GM19351 (cell line): ENCODE data around the gene MAP2K6.

Source experiments
- ATAC-seq: cut with Tn5 transposase; IDR thresholded peaks from one replicate; pipeline ENCODE4 v1.9.1; 2021; ENCODE audit warnings: mild to moderate bottlenecking, moderate library complexity; ENCODE audit not compliant: unreplicated experiment

The MAP2K6 gene

DNA sequence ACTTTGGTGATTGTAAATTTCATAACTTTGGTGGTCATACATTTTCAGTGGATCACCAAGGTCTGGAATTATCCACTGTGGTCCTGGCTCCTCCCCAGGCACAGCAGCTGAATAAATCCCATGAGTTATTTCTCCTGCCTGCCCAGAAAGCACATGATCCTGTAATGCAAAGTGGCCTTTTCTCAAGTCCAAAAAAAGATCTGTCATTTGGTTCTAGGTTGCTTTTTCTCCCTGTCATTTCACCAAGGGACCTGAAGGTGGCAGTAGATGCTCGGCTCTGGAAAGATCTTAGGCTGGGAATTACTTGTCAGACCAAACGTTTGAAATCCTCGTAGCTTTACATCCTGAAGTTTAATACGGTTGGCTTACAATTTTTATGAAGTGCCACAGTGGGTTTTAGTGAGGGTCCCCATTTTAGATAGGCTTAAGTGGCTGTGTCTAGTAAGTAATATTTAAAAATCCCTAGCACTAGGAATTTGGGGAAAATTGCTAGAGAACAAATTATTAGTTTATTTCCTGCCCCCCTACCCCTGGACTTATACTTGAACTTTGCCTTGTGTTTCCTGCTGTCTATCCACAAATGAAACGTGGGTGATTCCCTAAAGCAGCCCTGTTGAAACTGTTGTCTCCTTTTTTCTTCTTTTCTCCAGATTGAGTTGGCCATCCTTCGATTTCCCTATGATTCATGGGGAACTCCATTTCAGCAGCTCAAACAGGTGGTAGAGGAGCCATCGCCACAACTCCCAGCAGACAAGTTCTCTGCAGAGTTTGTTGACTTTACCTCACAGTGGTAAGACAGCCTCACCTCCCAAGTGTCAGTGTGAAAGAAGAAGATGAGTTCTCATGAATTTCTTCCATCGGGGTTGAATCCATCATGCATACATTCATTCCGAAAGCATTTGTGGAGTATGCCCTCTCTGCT is 111.7 kb downstream of the MAP2K6 start:
- peak; percentile 40 for ATAC-seq

DNA sequence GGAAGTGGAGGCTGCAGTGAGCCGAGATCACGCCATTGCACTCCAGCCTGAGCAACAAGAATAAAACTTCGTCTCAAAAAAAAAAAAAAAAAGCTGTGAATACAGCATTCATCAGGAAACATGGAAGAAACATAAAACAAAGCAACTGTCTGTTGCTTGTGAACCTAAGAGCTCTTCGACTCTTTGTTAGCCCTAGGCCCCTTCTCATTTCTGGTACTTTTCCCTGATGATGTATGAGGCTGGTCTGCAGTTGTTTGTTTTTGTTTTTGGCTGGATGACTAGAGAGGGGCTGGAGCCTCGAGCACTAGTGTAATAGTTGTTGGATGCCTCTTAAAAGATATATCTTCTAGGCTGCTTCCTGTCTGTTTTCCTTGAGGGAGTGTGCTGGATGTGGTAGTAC is 113.5 kb downstream of the MAP2K6 start:
- no peak for ATAC-seq

DNA sequence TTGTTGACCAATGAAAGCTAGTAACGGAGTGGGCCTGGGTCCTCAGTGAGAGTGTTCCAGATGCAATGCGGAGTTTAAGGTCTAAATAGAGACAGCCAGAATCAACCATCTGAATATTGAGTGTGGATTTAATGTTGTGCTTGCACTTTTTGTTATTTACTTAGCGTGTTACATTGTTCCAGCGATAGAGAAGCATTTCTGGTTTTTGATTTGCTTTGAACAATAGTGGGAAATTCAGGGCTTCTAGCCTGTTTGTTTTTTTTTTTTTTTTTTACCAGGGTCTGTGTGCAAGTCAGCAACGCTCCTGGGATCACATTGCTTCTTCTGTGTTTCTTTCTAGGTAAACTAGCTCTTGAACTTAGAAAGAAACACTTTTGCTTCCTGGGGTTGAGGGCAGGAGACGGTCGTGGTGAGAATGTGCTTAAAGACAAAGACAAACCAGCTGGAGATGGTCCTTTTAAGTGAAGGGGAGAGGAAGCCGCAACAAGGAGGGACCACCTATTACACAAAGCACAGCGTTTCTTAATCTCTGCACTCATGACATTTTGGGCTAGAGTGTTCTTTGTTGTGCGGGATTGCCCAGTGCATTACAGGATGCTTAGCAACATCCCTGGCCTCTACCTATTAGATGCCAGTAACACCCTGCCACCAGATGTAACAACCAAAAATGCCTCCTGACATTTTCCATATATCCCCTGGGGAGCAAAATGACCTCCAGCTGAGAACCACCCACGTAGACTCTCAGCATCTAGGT is 119.2 kb downstream of the MAP2K6 start:
- no peak for ATAC-seq

DNA sequence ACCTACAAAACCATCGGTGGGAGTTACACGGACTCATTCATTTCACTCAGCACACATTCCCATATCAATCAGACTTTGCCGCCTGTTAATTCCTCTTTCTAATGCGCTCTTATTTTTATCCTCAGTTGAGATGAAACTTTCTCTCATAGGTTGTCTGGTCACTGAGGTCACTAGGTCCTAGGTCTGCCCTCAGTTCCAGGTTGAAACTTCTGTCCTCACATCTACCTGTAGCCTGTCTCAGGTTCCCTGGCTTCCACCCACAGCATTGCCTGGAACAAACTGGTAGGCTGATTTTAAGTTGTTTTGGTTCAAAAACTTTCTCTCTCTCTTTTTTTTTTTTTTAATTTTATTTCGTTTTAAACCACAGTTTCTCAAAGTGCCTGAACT is 119.7 kb downstream of the MAP2K6 start:
- no peak for ATAC-seq

DNA sequence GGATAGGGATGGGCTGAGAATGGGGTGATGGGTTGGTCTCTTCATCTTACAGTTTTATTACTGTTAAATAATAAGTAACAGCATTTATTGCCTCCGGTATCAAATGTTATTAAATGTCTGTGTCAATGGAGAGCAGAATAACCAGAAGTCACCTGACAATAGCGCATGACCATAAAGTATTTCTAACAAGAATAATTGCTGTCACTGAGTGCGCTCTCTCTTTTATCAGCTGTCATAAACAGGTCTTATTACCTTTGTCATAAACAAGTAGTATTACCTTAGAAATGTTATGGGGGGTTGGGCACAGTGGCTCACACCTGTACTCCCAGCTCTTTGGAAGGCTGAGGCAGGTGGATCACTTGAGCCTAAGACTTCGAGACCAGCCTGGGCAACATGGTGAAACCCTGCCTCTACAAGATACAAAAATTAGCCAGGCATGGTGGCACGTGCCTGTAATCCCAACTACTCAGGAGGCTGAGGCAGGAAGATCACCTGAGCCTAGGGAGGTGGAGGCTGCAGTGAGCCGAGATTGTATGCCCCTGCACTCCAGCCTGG is 120.6 kb downstream of the MAP2K6 start:
- ATAC-seq = no peak

DNA sequence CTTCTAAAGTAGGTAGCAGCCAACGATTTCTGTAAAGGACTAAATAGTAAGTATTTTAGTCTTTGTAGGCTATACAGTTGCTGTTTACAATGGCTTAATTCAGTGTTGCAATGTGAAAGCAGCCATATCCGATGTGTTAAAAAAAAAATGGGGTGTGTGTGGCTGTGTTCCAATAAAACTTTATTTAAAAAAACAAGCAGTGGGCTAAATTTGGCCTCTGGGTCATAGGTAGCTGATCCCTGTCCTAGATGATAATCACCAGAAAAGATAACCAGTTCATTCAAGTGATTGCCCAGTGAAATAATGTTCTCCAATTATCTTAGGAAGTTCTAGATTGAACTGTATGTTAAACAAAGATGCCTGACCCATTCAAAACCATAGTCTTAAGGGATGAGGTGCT is 124.3 kb downstream of the MAP2K6 start:
- ATAC-seq = no peak

DNA sequence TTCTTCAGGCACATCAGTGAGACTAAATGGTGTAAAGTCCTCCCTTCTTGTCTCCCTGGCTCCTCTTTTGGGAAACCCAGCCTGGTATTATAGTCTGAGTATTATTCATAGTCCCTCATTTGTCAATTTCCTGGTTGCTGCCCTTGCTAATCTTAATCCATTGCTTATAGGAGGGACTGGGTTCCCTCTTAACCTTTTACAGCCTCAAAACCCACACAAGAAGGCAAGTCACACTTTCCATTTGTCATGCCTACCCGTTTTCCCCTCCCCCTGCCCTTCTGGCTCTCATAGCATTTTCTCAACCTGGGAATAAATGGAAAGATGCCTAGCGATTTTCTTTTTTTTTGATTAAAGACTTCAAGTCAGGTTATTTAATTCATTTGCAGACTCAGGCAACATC is 124.8 kb downstream of the MAP2K6 start:
- no peak for ATAC-seq

DNA sequence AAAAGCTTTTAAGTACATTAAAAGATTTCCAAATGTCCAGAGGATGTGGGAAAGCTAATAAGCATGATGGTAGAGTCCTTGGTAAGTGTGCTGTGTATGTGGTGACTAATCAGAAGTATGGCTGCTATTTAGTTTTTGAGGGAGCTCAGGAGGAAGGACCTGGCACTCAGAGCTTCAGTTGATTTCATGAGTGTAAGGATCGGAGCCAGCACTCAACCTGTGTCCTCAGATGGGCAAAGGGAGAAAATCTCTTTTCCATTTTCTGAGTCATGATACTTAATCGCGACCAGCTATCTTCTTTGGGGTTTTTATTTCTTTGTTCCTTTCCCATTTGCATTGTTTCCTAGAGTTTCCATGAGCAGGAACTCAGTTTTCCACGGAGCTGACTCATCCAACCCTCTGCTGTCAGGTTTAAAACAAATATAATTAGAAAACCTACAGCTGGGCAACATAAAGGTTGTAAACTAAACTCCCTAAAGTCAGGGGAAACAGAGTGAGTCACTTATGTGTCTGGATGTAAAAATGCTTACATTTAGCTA is 125.4 kb downstream of the MAP2K6 start:
- no peak for ATAC-seq

DNA sequence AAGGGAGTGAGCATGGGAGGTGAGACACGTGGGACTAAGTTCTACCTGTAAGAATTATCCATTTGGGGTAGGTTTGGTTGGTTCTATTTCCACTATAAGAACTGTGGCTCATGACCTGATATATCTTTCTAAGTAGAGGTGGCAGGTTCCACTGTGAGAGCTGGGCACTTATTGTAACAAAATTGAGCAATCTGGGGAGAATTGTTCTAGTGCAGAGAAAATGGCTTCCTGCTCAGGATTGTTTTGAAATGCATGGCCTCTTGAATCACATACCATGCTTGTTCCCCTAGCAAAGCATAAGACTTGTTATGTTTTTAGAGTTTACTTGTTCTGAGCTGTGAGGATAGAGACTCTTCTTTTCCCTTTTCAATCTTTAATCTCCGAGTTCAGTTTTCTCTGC is 125.9 kb downstream of the MAP2K6 start:
- ATAC-seq = no peak

DNA sequence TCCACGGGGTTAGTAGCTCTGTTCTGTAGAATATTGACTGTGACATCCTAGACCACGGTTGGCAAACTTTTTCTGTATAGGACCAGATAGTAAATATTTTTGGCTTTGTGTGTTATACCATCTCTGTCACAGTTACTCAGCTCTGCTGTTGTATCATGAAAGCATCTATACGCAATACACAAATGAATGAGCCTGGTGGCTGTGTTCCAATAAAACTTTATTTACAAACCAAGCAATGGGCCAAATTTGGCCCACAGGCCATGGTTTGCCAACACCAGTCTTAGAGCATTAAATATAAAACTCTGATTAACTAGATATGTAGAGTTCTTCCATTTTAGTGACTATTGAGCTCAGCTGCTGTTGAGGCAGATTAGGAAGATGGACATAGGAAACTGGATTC is 132.7 kb downstream of the MAP2K6 start:
- no peak for ATAC-seq

DNA sequence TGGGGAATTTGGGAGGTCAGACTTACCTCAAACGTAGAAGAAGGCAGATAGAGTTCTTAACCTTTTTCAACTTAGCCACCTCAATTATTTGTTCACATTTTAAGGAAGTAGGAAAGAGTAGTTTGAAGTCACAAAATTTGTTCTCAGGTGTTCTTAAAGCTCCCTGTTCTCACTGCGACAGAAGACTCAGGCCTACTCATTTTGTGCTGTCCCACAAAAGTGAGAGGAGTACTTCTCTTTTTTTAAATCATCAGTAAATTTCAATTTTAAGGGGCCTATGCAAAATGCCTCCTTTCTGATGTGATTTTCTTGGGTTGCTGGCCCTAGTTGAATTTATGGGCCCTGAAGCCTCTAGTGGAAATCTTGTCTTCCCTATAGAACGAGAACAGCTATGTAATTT is 133.4 kb downstream of the MAP2K6 start:
- peak; percentile 83 for ATAC-seq

DNA sequence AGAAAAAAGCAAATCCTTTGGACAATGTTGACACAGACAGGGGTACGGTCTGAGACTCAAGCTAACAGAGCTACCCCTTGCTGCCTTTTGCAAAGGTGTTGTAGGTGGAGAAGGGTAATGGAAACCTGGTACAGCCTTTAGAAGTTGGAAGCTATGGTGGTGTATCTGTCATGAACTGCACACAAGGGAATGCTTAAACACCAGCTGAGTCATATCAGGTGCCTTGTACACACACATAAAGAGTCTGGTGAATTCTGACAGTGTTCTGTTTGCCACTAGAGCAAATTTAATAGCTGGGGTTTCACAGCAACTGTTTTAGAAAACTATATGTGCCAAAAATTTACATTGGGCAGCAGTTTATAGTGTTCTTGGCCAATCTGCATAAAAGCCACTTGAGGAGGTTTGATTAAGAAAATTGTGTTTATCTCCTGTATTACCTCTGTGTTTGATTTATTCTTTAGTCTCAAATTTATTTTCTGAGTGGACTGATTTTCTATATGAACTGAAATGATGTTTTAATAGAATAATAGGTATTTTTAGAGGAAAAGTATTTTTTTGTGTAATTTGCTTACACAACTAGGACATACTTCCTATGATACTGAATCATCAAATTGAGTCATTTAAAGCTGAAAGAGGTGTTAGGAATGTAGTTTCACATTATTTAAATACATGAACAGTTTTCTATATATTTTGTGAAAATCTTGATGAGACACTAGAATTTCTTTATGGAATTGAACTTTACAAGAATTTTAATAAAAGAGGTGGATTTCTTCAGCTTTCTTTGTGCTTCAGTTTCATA is 136.9 kb downstream of the MAP2K6 start:
- peak; percentile 55 for ATAC-seq

DNA sequence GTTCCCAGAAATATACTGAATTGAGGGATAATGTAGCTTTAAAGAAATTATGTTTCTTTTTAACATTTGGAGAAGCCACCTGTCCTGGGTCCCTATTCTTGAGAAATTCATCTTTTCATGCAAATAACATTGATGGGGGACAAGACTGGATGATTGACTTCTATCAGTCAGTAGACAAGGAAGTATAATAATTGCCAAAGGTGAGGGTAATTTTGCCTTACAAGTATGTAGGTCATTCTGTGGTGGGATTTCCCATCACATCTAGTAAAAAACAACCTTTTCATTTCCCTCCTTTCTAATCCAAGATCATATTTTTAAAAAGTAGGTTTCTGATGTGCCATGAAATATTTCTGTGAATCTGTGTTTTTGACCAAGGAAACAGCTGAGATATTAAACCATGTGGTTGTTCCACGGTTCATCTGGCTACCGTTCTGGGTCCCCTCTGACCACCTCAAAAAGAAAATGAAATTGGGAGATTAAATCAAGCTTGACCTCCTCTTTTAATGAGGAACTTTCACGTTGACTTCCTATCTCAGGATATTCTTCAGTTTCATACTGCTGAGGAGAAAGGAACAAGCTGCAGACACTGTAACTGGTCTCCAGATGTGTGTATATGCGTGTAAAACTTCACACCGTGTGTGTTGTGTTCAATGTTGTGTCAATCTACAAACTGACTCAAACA is 138.6 kb downstream of the MAP2K6 start:
- no peak for ATAC-seq

DNA sequence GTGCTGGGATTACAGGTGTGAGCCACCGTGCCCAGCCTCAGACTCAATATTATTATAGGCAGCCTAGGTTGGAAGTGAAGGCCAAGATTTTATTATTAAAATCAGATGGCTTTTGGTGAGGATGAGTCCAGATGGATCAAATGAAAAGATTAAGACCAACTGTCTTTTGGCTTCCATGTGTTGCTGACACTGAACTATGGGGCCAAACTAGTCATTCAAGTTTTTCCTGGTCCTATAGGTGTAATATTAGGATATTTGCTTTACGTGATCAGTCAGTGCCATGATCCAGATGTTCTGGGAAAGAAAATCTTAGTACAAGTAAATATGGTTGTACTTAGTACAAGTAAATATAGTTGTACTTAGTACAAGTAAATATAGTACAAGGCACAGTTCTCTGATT is 140.6 kb downstream of the MAP2K6 start:
- ATAC-seq = no peak

DNA sequence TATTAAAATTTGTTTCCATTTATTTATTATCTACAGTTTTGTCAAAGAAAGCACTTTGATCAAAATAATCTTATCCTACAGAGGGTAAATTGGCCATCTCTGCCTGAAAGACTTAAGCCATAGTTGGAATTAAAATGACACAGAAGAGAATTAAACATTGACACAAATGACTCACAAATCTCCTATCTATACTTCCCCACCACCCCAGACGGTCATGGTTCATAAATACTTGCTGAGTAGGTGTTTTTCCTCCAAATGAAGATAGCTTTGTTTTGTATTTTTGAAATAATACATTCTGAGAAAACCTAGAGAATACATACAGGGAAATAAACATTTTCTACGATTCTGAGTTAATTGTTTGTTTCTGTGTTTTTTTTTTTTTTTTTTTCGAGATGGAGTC is 142.8 kb downstream of the MAP2K6 start:
- no peak for ATAC-seq

DNA sequence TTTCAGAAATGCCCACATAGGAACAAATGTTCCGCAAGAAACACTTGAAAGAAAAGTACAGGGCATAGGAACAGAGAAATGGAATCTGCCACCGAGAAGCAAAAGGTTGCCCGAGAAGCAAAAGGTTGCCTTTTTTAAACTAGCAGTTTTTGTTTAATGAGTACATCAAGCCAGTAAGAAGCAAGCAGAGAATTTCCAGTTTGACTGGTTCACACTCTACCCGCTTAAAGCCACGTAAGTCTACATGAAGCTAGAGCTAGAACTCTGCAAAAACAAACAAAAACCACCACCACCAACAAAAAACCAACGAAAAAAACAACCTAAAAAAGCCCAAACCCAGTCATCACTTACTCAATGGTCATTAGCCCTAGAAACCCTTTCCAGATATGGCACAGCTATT is 144.3 kb downstream of the MAP2K6 start:
- no peak for ATAC-seq

DNA sequence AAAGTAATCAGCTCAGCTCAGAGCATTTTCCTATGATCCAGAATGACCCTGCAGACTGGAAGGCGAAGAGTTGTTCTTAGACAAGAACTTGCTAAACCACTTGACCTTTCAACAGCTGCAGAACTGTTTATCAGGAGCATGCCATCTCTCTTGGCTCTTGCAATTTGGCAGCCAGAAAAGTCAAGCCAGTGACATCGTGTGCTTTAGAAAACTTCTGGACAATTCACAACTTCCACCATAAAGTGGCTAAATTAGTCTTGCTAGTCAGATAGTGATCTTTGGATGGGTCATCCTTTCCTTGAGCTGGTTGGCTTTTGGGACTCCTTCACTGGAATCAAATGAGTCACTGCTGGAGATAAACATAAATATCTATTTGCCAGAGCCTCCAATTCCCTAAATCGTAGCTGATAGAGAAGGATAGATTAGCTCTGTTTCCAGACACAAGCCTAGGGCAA is 146.5 kb downstream of the MAP2K6 start:
- ATAC-seq = no peak

DNA sequence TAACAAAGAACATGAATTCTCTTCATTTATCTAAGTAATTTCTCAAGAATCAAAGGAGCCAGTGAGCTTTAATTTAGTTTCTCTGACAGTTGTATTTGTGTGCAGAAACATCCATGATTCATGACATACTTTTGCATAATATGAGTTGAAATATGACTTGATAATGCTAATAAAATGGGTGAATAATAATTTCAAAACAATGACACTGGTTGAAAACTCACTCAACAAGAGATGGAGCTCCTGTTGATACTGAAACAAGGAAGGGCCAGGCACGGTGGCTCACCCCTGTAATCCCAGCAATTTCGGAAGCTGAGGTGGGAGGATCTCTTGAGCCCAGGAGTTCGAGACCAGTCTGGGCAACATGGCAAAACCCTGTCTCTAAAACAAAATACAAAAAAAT is 147.0 kb downstream of the MAP2K6 start:
- no peak for ATAC-seq

DNA sequence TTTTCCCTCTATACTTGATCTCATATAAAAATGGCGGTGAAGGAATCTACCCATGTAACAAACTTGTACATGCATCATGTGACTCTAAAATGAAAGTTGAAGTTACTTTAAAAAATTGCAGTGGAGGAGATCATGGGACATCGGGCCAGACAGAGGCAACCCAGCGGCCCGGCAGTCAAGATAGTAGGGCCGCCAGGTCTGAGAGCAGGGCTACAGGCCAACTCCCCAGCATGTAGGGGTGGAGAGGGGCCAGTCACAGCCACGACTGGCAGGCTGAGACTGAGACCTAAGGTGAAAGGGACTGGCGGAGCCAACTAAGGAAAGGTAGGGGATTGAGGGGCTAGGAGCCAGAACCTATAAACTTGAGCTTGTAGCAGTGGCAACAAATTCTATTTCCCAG is 150.9 kb downstream of the MAP2K6 start:
- no peak for ATAC-seq

DNA sequence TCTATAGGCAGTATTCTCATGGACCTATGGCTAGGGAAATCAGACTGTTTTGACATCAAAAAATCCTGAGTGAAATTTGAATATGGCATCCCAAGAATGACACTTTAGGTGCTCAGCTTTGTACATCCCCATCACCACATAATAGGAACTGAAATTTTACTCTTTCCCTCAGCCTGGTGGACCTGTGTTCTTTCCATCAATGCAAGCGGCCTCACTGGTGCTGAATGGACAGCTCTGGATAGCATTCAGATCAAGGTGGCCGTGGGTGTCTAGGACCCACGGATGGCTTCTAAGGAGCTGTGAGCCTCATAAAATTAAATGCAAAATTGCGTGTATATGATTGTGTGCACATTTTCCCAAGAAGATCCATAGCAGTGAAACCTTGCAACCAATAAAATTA is 152.6 kb downstream of the MAP2K6 start:
- ATAC-seq = no peak
